22Rv1 (cell line): ENCODE results near the gene FAM50A.

Experiments used
- ZFX ChIP-seq: fragments of 450-650 bp; IDR thresholded peaks from 2 replicates; pipeline ENCODE4 v1.6.1; 2017; ENCODE audit warnings: antibody characterized with exemption, borderline replicate concordance
- TF ChIP-seq, protein P1 (sequence below): fragments of 450-650 bp; IDR thresholded peaks from 2 replicates; pipeline ENCODE4 v1.5.1; 2017; ENCODE audit warnings: mild to moderate bottlenecking

DNA sequence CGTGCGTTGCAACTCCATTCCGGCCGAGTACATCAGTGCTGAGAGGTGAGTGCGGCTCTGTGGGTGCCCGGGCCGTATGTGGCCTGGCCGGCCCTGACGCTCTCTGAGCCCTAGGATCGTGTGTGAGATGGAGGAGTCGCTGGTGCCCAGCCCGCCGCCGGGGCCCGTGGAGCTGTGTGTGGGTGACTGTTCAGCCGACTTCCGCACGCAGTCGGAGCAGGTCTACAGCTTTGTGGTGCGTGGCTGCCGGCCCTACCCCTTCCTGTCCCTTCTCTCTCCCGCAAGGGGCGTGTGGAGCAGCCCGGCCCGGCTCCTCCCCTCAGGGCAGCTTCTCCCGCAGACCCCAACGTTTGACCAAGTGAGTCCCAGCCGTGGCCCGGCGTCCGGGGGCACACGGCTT is 22.1 kb downstream of the FAM50A start:
- TF ChIP-seq, protein P1, sequence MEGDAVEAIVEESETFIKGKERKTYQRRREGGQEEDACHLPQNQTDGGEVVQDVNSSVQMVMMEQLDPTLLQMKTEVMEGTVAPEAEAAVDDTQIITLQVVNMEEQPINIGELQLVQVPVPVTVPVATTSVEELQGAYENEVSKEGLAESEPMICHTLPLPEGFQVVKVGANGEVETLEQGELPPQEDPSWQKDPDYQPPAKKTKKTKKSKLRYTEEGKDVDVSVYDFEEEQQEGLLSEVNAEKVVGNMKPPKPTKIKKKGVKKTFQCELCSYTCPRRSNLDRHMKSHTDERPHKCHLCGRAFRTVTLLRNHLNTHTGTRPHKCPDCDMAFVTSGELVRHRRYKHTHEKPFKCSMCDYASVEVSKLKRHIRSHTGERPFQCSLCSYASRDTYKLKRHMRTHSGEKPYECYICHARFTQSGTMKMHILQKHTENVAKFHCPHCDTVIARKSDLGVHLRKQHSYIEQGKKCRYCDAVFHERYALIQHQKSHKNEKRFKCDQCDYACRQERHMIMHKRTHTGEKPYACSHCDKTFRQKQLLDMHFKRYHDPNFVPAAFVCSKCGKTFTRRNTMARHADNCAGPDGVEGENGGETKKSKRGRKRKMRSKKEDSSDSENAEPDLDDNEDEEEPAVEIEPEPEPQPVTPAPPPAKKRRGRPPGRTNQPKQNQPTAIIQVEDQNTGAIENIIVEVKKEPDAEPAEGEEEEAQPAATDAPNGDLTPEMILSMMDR = no peak
- TF ChIP-seq ZFX = no peak
